ENCODE measurements around the gene AP3S1. TPM values are rescaled to one million over a fixed set of nuclear protein-coding genes. Genes with fewer than 3 reads are reported as not detected.
"Not testable (repeated sequence)": the region's sequence is repeated elsewhere in the genome, so short reads cannot be mapped to it uniquely, and the experiment has no call there.

AP3S1 gene
- total RNA-seq, 1 donor from 2014 or later: 220 TPM

GRCh38 chr5:115873392-115873791 is 31.7 kb downstream of the AP3S1 start:
- no peak for DNase-seq

- no peak for DNase-seq
Observed at GRCh38 chr5:115875447-115875846, 33.7 kb downstream of the AP3S1 start.

GRCh38 chr5:115877342-115877741 is 35.6 kb downstream of the AP3S1 start:
- DNase-seq: not testable (repeated sequence)

- not testable (repeated sequence) for DNase-seq
Observed at GRCh38 chr5:115882434-115882833, 40.7 kb downstream of the AP3S1 start.

- no peak for DNase-seq
Observed at GRCh38 chr5:115884704-115885103, 43.0 kb downstream of the AP3S1 start.

- not testable (repeated sequence) for DNase-seq
Observed at GRCh38 chr5:115885208-115885607, 43.5 kb downstream of the AP3S1 start.

GRCh38 chr5:115888027-115888426 is 46.3 kb downstream of the AP3S1 start:
- DNase-seq: no peak

- DNase-seq: no peak
Observed at GRCh38 chr5:115892021-115892420, 50.3 kb downstream of the AP3S1 start.

GRCh38 chr5:115894342-115894741 is 52.6 kb downstream of the AP3S1 start:
- no peak for DNase-seq

GRCh38 chr5:115895821-115896220 is 54.1 kb downstream of the AP3S1 start:
- DNase-seq: no peak

- DNase-seq: no peak
Observed at GRCh38 chr5:115898656-115899055, 56.9 kb downstream of the AP3S1 start.

- no peak for DNase-seq
Observed at GRCh38 chr5:115907177-115907576, 65.4 kb downstream of the AP3S1 start.

GRCh38 chr5:115913623-115914400 is 72.1 kb downstream of the AP3S1 start:
- DNase-seq: not testable (repeated sequence)

GRCh38 chr5:115920171-115920725 is 78.5 kb downstream of the AP3S1 start:
- no peak for DNase-seq

- not testable (repeated sequence) for DNase-seq
Observed at GRCh38 chr5:115928578-115929407, 87.1 kb downstream of the AP3S1 start.

GRCh38 chr5:115930171-115930570 is 88.4 kb downstream of the AP3S1 start:
- not testable (repeated sequence) for DNase-seq

- no peak for DNase-seq
Observed at GRCh38 chr5:115930630-115931337, 89.0 kb downstream of the AP3S1 start.

- no peak for DNase-seq
Observed at GRCh38 chr5:115932991-115933390, 91.3 kb downstream of the AP3S1 start.

- DNase-seq: no peak
Observed at GRCh38 chr5:115934388-115934974, 92.7 kb downstream of the AP3S1 start.

GRCh38 chr5:115936031-115936430 is 94.3 kb downstream of the AP3S1 start:
- DNase-seq: no peak

GRCh38 chr5:115939059-115939458 is 97.3 kb downstream of the AP3S1 start:
- no peak for DNase-seq

Measured in occipital lobe (tissue), 2 donors.